ENCODE data around the gene VIPR2.

- no peak for TF ChIP-seq CTCF (IDR thresholded peaks at IDR 0.05)
- no peak for TF ChIP-seq POLR2A (IDR thresholded peaks at IDR 0.05)
These were observed 26.0 kb downstream of the VIPR2 start for GRCh38 chr7:159118623-159119022.
